HG03457 (cell line): ENCODE results near the gene COIL.
A peak's percentile ranks its signal among the peaks of the same experiment; 100 is the strongest.

Source experiments
- ATAC-seq: cut with Tn5 transposase; IDR thresholded peaks from one replicate; pipeline ENCODE4 v1.9.1; 2021; ENCODE audit warnings: moderate number of reproducible peaks; ENCODE audit not compliant: unreplicated experiment

COIL gene

DNA sequence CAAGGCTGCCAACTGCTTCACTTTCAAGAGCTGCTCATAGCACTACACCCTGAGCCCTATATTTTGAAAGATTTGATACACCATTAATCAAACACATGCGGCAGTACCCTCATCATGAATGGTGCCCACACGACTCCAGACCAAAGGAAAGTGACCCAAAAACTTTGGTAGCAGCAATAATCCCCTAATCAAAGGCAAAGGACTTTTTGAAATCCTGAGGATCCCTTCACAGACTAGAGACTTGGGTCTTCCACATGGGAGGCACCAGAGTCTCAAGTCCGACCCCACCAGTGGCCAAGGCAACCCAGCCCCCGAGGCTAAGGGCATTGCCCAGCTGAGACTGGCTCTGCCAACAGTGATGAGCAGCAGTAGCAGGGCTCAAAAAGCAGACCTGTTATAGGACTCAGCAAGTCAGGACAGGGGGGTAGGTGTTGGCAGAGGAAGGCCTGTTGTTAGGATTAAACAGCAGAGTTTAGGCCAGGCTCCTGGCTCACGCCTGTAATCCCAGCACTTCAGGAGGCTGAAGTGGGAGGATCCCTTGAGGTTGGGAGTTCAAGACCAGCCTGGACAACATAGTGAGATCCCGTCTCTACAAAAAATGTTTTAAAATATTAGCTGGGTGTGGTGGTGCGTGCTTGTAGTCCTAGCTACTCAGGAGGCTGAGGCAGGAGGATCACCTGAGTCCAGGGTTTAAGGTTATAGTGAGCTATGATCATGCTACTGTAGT lies 50.2 kb downstream of the COIL start:
- no peak for ATAC-seq

DNA sequence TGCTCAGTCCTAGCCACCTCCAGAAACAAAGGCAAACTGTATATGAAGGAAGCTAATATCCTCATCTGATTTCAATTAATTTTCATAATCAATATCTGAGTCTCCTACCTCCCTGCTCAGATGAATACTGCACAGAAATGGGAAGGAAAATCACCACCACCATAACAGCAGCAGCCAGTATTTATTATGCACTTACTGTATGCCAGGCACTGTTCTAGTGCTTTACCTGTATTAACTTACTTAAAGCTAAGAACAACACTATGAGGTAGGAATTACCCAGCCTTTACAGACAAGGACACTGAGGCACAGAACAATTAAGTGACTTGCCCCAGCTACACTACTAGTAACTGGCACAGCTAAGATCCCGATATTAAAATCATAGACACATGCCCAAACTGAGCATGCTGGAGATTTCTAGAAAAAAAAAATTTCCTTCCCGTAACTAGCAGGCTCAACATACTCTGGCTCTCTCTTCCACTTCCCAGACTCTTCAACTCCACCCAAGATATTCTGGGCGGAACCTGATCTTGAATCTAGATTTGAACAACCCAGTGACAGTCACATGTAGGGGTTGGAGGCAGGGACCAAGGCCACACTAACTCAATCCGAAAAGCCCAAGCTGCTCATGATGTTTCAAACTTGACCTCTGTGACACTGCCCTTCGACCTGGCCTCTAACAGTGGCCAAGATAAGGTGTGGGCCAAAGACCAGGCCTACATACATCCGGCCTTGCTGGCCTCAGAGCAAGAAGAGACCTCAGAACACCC lies 50.9 kb downstream of the COIL start:
- ATAC-seq, result no peak

DNA sequence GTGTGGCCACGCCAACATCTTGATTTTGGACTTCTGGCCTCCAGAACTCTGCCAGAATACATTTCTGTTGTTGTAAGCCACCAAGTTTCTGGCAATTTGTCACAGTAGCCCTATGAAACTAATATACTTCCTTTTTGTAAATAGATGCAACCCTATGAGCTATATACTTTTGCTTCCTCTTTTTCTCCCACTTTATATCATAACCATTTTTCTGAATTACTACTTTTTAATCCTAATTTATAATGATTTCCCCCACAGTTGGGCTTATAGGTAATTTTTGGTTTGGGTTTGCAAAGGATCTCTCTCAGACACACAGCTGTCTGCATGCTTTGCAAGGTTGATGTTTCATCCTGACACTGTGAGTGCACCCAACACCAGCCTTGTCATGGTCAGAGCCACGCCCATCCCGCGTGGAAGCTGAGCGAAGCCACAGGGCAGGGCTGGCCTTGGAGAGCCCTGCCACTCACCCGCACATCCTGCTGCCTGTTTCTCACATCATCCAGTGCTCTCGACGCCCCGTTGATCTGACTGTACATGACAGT lies 52.8 kb downstream of the COIL start:
- peak; percentile 94 for ATAC-seq

DNA sequence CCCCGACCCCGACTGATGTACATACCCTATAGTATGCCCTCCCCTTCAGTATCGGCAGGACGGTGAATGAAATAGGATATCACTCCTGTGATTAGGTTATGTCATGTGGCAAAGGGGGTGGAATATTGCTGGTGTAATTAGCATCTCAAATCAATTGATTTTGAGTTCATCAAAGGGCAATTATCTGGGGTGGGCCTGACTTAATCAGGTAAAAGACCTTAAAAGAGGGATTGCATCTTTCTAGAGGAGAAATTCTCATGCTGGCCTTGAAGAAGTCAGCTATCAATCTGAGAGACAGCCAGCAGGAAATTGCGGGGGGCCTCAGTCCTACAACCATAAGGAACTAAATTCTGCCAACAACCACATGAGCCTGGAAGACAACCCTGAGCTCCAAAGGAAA lies 57.3 kb downstream of the COIL start:
- no peak for ATAC-seq

DNA sequence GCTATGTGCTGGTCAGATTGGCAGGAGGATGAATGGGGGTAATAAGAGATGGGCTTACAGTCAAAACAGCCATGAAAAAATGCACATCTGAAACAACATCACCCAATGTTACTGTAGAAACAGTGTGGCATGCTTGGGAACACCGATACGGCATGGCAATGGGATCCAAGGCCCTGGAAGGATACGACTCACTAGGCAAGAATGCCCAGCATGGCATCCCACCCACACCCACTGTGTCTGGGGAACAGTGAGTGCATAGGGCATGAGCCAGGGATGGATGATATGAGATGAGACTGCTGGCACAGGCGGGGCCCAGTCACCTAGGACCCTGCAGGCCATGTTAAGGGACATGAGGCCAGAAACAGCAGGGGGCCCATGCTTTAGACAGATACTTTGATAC lies 58.5 kb downstream of the COIL start:
- no peak for ATAC-seq

DNA sequence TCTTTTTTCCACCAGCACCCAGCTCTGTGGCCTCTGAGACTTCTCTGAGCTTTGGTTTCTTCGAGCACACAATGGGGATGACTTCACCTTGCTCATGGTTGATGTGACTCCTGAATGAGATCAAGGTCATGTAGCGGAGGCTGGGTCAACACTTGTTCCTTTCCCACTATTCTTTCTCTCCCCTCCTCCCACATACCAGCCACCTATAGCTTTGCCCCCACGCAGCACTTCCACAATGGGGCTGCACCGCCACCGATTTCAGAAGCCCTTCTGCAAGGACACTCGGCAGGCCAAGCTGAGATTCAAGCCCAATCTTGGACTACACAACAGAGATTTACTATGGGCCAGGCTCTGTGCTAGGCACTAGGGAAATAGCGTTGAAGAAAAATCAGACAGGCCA lies 61.4 kb downstream of the COIL start:
- ATAC-seq, result no peak

DNA sequence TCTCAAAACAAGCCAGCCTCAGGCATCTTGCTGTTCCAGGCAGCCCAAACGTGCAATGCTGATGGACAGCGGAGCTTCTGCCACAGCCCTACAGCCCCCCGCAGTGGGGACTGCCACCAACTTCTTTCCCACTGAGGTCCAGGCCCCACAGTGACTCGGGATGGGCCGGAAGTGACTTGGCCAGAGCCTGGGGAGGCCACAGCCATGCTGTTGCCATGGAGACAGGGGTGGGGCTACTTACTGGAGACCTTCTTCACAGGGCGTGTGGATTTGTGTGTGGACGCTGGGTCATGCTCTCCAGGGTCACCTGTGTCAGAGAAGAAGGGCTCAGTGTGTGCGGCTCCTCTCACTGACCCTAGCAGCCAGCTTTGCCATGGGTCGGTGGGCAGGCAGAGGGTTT lies 62.0 kb downstream of the COIL start:
- ATAC-seq, result no peak

DNA sequence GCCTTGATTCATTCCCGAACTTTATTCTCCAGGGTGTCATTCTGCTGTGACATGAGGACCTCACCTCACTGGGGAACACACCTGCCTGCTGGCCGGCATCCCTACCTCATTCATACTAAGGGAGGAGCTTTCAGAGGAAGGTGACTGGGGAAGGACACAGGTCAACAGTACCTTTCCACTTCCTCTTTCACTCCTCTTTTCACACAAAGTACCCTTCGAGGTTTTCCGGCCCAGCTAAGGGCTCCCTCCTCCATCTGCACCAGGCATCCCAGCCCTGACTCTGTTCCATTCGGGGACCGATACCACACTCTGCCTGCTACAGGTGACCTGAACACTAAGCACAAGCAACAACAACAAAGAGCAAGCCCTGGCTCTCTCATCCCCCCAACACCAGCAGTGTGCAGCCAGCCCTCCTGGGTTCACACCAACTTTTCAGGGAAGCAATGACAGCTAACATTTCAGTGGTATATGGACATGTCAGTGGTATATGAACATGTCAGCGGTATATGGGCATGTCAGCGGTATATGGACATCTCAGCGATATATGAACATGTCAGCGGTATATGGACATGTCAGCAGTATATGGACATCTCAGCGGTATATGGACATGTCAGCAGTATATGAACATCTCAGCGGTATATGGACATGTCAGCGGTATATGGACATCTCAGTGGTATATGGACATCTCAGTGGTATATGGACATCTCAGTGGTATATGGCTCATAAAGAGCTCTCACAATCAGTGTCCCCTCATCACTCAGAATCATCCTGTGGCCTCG lies 63.0 kb downstream of the COIL start:
- no peak for ATAC-seq

DNA sequence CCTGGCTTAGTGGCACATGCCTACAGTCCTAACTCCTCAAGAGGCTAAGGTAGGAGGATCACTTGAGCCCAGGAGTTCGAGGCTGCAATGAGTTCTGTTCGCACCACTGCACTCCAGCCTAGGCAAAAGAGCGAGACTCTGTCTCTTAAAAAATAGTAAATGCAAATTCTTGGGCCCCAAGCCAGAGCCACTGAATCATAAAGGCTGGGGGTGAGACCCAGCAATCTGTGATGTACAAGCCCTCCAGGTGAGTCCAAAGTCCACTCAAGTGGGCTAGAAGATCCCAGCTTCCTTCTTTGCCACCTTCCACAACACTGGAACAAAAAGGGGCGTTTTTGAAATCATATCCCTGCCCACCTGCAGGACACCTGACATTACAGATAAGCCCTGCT lies 63.9 kb downstream of the COIL start:
- no peak for ATAC-seq

DNA sequence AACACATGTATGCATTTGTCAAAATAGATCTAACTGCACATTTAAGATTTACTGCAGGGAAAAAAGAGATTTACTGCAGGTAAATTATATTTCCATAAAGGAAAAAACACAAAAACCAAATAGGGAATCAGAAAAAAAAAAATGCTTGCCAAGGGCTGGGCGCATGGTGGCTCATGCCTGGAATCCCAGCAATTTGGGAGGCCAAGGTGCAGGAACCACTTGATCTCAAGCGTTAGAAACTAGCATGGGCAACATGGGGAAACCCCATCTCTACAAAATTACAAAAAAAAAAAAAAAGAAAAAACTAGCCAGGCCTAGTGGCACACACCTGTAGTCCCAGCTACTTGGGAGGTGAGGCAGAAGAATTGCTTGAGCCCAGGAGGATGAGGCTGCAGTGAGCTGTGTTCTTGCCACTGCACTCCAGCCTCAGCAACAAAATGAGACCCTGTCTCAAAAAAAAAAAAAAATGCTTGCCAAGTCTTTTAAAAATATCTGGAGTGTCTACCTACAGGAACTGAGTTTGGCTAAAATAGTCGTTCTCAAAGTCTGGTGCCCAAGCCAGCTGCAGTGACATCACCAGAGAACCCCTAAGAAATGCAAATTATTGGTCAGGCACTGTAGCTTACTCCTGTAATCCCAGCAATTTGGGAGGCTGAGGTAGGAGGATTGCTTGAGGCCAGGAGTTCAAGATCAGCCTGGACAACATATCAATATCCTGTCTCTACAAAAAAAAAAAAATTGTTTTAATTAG lies 64.5 kb downstream of the COIL start:
- ATAC-seq, result no peak

DNA sequence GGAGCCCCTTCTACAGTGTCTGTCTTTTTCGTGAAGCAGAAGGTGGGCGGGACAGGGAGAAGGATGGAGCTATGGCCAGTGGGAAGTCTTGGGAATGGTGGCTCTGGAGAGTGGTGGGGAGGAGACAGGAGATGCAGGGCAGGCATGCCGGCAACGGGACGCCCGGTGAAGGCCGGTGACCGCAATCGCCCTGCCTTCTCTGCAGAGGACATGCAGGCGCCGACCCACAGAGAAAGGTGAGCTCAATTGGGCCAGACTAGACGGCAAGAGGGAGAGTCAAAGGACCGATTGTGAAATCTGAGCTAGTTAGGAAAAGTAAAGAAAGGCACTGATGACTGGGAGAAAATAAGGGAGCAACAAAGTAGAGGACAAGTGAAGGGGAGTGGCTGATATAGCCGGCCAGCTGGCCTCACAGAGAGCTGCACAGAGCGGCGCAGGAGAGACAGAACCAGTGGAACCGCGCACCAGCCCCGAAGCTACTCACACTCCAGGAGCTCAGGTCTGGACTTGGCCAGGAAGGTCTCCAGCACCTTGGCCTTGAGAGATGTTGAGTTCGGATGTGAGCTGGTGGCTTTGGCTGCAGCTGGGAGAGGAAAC lies 65.9 kb downstream of the COIL start:
- no peak for ATAC-seq

DNA sequence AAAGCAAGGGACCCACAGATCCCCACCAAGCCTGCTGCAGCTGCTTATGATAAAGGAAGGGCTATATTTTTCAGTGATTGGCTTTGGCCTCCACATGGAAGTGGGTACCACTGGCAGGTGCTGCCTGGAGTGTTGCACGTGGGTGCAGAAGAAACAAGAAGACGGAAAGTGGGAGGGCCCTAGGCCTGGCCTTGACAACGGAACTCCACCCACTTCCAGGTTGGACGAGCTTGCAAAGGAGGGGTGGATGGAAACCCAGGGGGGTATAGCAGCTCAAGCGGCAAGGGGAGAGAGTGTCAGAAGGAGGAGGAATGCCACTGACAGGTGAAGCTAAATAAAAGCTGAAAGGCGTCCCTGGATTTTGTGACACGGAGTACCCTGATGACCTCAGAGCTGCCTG lies 67.3 kb downstream of the COIL start:
- no peak for ATAC-seq

DNA sequence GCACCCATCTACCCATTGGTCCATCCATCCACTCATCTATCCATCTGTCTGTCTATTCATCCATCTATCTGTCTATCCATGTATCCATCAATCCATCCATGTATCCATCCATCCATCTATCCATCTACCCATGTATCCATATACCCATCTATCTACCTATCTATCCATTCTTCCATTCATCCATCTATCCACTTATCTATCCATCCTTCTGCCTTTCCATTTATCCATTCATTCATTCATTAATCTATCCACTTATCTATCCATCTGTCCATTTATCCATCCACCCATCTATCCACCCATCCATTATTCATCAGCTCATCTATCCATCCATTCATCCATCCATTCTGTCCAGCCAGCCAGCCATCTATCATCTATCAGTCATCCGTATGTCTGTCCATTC lies 68.5 kb downstream of the COIL start:
- no peak for ATAC-seq

DNA sequence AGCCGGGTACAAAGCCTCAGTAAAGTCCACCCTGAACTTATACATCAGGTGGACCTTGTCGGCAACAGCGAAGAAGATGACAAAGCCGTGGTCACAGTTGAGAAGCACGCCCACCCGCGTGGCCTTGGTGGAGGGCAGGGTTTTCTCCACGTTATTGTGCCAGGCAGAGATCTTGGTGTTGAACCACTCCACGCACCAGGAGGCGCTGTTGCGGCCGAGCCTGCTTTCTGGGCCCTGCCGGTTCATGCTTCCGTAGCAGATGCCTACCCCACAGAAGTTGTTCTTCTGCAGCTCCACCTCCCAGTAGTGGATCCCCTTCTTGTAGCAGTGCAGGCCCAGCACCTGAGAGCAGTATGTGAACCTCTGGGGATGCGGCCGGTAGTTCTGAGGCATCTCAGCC lies 69.1 kb downstream of the COIL start:
- no peak for ATAC-seq

DNA sequence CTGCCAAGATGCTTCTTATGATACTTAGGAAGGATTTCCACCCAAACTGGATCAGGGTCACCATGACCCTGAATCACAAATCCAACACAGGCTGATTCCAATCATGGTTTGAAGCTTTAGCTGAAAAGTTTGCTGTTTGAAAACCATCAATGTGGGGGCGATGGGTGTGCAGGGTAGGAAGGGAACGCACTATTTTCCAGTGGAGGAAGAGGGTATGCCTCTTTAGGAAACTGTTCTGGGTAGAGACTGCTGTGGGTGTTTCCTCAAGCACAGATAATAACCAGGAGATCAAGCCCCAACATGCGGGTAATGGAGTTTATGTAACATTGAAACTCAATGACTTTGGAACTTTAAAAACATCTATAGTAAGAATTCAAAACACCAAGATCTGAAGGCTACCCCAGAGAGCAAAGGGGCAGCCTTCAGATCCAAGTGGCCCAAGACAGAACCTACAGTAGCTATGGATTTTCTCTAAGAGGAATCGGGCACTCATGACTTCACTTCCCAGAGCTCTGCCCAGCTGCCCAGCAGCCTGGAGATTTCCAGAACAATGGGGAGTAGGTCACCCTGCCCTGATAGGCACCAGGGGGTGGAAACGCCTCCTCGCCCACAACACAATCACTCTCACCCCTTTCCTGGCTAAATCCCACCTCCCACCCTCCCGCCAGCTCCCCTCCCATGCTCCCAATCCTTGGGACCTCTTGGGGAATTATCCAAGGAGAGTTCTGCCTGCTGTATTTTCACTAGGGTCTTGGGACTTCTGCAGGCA lies 69.8 kb downstream of the COIL start:
- ATAC-seq, result no peak

DNA sequence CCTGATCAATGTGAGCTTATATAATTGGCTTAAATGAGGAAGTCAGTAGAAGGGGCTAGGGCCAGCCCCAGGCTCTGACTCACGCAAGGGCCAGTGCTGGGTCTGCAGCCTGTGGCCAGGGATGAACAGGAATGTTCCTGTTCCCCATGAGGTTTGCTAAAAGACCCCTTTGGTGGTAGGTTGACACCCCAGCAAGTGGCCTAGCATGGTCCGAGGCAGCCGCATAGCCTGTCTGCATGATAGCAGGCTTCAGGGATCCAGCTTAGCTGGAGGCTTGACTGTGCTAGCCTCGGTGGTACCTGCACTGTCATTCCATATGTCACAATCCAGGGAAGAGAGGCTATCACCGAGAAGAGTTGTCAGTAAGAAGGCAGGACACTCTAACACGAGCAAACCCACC lies 70.5 kb downstream of the COIL start:
- no peak for ATAC-seq
